Measurements from ENCODE around the gene KRTAP12-1.
"Not testable (repeated sequence)": the region's sequence is repeated elsewhere in the genome, so short reads cannot be mapped to it uniquely, and the experiment has no call there.

Gene KRTAP12-1

DNA sequence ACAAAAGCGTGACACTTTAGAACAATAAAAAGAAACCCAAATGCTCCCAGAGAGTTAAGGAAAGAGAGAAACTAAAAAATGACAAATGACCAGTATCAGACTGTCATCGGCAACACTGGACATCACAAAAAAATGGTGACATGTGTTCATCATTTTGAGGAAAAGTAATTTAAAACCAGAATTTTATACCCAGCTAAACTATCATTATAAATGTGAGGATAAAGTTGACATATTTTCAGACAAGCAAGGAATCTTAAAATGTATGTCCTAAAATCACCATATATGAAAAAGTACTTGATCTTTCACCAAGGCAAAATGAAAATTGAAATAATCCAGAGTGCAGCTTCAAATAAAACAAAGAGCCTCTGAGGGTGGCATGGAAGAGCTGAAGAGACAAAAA, 37.1 kb downstream of the KRTAP12-1 start:
- no peak for DNase-seq (ENCODE audit: low read depth in 3 of 3)

DNA sequence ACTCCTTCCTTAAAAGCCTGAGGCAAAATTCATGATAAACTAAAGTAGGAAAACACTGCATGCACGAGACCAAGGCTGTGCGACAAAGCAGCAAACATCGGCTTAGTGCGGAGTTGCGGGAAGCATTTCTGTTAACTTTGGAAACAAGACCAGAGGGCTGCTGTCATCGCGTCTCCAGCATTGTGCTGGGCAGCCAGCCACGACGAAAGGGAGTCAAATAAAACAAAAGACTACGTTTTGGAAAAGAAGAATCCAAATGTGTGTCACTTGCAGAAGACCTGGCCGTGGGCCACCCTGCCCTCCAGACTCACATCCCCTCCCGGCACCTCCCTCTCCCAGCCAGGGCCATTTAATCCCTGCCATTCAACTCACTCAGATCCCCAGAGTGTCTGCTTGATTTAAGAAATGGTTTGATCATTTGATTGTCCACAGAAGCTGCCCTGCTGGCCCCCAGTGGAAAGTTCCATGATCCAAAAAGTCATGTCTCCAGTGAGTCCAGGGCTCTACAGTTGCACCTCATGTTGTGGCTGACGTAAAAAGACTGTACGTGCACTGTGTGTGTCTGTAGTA, 38.1 kb downstream of the KRTAP12-1 start:
- no peak for DNase-seq (ENCODE audit: low read depth in 3 of 3)

DNA sequence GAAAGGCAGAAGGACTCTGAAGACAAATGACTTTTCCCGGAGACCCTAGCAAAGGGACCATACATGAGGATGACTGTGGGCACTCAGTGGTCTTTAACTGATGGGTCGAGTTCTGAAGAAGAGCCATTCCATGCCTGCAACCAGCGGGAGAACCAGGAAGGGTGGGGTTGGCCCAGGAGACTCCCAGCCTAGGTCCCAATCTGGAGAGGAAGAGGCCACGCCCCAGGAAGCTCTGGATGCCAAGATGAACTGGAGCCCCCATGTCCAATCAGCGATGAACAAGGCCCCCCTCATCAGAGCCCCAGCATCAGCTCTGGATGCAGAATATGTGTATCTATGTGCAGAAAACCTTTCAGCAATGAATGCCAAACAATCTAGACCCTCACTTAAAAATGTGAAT, 41.2 kb downstream of the KRTAP12-1 start:
- no peak for DNase-seq (ENCODE audit: low read depth in 3 of 3)

DNA sequence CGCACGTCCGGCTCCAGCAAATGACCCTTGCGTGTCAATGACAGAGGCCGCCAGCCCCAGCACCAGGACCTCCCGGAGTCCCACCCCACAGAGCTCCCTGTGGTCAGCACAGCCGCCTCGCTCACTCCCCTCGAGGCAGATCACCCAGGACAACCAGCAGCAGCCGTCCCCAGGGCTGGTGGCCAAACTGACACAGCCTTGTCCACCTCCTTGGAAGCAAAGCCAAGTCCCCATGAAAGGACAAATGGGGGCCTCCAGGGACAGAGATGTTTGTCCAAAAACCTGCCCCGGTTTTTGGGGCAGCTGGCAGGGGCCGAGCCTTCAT, 42.7 kb downstream of the KRTAP12-1 start:
- DNase-seq (ENCODE audit: low read depth in 3 of 3) = no peak

DNA sequence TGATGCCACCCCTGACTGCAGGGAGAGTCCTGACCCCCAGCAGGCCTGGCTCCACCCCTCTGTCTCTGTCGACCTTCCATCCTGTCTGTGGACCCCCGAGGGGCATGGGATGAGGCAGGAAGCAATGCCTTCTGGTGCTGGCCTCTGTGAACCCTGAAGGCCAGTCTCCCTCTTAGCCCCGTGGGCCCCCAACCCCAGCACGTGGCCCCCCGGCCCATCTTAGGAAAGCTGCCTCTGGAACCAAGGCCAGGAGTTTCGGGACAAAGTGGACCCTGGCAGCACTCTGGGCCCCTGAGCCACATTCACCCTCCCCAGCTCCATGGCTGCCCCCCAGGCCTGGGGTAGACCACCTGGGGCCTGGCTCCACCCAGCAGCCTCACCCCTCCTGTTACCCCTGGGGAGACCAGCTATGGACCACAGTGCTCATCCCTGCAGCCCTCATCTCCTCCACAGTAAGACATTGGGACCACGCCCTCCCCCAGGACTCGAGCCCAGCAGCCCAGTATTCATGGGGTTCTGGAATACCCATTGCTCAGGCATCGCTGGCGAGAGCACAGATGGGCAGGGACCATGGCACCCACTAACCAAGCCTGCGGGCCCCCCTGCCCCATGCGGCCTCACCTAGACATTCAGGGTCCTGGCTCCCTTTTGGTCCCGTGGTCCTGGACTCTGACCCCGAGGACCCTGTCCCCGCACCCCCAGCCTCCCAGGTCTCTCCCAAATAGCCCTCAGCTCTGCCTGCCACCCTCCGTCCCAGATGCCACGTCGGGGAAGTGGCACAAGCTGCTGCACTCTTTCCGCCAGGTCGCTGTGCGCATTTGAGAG, 43.2 kb downstream of the KRTAP12-1 start:
- not testable (repeated sequence) for DNase-seq (ENCODE audit: low read depth in 3 of 3)

DNA sequence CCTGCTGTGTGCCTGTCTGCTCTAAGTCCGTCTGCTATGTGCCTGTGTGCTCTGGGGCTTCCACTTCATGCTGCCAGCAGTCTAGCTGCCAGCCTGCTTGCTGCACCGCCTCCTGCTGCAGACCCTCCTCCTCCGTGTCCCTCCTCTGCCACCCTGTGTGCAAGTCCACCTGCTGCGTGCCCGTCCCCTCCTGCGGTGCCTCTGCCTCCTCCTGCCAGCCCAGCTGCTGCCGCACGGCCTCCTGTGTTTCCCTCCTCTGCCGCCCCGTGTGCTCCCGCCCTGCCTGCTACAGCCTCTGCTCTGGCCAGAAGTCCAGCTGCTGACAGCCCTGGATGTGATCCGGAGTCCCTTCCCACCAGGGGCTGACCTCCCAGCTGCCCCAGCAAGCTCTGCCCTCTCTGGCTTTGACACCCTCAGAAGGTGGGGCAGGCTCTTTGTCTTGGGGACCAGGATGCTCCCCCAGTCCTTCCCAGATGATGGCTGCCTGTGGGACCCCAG, 44.1 kb downstream of the KRTAP12-1 start:
- DNase-seq (ENCODE audit: low read depth in 3 of 3) = not testable (repeated sequence)

DNA sequence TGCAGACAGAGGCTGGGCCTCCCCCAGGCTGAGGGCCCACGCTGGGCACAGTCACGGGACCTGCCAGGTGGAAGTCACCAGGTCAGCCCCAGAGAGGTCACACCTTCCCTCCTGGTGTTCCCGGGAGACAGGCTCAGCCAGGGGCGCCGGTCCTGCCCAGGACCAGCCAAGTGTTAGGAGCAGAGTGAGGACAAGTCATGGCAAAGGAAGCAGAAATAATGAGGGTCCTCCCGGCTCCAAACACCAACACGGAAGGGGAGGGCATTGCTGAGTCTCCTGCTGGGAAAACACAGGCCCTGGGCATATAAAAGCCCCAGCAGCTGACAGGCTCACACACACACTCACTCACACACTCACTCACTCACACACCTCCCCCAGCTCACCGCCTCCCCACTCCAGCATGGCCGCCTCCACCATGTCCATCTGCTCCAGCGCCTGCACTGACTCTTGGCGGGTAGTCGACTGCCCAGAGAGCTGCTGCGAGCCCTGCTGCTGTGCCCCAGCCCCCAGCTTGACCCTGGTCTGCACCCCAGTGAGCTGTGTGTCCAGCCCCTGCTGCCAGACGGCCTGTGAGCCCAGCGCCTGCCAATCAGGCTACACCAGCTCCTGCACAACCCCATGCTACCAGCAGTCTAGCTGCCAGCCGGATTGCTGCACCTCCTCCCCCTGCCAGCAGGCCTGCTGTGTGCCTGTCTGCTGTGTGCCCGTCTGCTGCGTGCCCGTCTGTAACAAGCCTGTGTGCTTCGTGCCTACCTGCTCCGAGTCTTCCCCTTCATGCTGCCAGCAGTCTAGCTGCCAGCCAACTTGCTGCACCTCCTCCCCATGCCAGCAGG, 44.7 kb downstream of the KRTAP12-1 start, which contains the start of gene KRTAP10-10:
KRTAP10-10 (plus strand) TSS at position 339 of the 833 bp plus-strand sequence; CDS start at position 401, 62 bp downstream.
- DNase-seq (ENCODE audit: low read depth in 3 of 3) = no peak

DNA sequence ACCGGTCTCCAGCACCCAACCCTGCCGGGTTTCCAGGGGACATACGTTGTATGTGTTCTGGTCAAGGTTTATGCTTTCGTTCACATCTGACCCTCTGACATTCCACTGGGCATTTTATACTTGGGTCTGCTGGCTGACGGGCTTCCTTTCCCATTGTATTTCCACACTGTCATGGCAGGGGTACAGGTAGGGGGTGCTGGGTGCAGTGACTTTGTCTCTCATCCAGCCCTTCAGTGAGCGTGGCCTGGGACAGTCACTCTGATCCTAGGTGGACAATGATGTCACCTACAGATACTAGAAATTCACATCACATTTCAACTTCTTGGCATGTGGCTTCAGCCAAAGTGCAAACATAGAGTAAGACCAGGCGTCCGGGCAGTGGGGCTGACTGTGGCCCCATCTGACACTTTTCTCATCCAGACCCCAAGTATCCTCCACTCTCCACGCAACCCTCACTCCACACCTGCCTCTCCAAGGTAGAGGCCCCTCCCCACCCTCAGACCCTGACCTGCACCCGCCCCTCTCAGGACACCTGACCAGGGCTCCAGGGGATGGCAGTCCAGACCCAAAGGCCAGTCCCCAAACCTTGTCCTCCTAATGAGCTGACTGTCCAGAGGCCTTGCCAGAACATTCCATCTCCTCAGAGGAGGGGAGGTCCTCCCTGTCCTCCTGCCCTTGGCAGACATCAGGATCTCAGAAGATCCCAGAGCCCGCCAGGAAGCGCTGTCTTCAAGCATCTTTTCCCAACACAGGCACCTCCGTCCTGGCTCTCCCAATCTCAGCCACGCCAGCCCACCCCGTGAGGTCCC, 45.5 kb downstream of the KRTAP12-1 start:
- DNase-seq (ENCODE audit: low read depth in 3 of 3) = no peak

DNA sequence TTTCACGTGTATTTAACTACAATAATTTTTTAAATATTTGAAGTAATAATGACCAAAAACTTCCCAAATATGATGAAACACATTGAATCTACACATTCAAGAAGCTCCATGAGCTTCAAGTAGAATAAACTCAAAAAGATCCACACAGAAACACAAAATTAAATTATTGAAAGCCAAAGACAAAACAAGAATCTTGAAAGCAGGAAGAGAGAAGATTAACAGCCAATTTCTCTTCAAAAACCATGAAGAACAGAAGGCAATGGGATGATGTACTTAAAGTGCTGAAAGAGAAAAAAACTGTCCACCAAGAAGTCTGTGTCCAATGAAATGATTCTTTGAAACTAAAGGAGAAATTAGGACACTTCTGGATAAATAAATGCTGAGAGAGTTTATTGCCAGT, 49.9 kb downstream of the KRTAP12-1 start:
- no peak for DNase-seq (ENCODE audit: low read depth in 3 of 3)

All from stimulated activated CD4-positive, alpha-beta T cell treated with anti-CD3 and anti-CD28 coated beads, TNF-alpha, amount 100 ng/mL, for 48 hours (primary cell).